Bronchial epithelial cell (primary cell): ENCODE data around the gene YKT6. TPM values are rescaled to one million over a fixed set of nuclear protein-coding genes. Genes with fewer than 3 reads are reported as not detected.

Experiments used
- DNase-seq: peaks from one replicate; pipeline ENCODE4 v3.0.0-alpha.2; 2010; ENCODE audit warnings: low read depth
- FAIRE-seq: peaks from 2 replicates; lab custom pipeline; 2011; peaks lifted over from hg19 to GRCh38; lab: Jason Lieb, UNC
- H3K27me3 ChIP-seq: 2 replicates; pipeline ENCODE4 v1.5.1; 2011; ENCODE audit warnings: low read length; ENCODE audit not compliant: control insufficient read depth, insufficient read depth
- H3K36me3 ChIP-seq: 2 replicates; pipeline ENCODE4 v1.5.1; 2011; ENCODE audit warnings: low read length; ENCODE audit not compliant: control insufficient read depth, insufficient read depth
- H3K4me3 ChIP-seq: 2 replicates; pipeline ENCODE4 v1.5.1; 2011; ENCODE audit warnings: mild to moderate bottlenecking, low read depth, low read length, control low read depth
- CTCF ChIP-seq: IDR thresholded peaks from 2 replicates; pipeline ENCODE4 v1.5.1; 2011; ENCODE audit warnings: mild to moderate bottlenecking, moderate library complexity, low read length, control low read depth, inconsistent platforms; ENCODE audit not compliant: insufficient read depth, severe bottlenecking
- total RNA-seq: library from RNA; depleted of rRNA; stranded (reverse); fragments of >200 nt; gene quantifications from 2 replicates; pipeline ENCODE4 v1.2.1, GENCODE V29; 2014

Gene YKT6
- total RNA-seq, 1 donor from 2014 or later = 74.5 TPM

- H3K4me3 ChIP-seq = no peak overlapping the region
- no peak for TF ChIP-seq CTCF
- DNase-seq = no peak
- FAIRE-seq = peak; percentile 28
- H3K27me3 ChIP-seq = peaks cover 2% of the 10 kb centered on the region
- no peaks in the 10 kb centered on the region for H3K36me3 ChIP-seq
Observed at GRCh38 chr7:44155191-44156185, 45.3 kb upstream of the YKT6 start.

GRCh38 chr7:44156453-44157010 is 44.2 kb upstream of the YKT6 start:
- FAIRE-seq = no peak
- DNase-seq = no peak
- Histone ChIP-seq H3K4me3 (no peak overlapping the region), H3K27me3 (peaks cover 2% of the 10 kb centered on the region), H3K36me3 (no peaks in the 10 kb centered on the region)
- no peak for TF ChIP-seq CTCF

DNA sequence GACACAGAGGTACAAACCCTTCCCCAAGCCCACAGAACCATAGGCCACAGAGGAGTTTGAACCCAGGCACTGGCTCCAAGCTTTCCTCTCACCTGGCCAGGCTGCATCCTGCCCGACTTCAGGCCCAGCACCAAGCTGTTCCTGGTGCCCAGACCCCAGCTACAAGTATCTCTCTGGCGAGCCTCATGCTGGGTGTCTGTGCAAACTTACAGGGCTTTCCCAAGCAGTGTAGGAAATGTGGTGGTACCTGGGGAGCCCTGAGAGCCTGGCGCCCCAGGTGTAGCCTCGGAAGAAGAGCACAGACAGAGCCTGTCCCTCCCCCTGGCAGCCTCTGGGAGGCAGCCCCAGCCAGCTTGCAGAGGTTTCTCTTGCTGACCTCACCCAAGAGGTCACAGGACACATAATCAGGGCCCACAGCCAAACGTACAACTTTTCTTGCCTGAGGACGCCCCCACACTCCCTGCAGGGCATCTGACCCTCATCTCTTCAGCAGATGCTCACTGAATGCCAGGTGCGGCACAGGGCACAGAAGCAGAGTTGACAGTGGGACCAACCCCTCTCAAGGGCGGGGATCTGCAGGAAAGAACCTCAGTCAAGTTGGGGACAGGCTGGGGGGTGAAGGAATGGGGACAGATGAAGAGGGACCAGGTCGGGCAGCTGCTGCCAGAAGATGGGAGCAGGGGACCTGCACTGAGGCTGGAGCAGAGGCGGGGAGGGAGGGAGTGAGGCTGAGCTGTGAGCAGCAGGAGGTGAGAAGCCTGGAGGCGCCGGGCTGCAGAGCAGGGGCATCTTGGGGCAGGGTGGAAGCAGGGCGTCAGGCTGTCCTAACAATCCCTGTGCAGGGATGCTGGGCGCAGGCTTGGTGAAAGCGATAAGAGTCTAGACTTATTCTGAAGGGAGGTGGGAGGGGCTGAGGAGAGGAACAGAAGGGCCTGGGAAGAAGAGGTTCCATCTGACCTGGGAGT is 43.4 kb upstream of the YKT6 start:
- Histone ChIP-seq H3K27me3 (peaks cover 2% of the 10 kb centered on the region), H3K4me3 (no peak overlapping the region), H3K36me3 (no peaks in the 10 kb centered on the region)
- no peak for FAIRE-seq
- DNase-seq = no peak
- TF ChIP-seq CTCF = no peak

DNA sequence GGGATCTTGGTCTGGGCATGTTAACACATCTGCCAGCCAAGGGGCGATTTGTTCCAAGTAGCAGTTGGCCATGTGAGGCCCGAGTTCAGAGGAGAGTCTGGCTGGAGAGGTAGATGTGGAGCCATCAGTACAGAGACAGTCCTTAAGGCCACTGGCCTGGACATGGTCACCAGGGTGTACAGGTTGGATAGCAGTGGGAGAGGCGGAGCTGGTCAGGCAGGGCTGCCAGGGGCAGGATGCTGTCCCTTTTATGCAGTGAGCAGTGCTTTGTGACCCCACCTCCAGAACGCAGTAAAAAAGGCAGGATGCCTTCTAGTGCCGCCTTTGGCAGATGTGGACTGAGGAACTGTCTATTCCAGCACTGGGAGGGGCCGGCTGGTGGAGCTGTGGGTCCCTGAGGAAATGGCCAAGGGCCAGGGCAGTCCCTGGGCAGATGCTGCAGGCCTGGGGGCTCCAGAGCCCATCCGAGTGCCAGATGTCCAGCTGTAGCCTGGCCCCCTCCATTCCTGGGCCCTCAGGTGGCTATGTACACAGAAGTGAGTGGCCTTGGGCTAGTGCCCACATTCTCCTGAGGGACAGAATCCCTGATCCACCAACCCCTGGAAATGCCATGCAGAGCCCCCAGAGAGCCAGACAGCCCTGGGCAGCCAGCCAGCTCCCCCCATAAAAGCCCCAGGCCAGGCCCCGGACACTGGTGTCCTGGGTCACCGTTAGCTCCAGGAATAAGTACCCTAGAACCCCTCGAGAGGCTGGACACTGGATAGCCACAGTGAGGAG is 42.5 kb upstream of the YKT6 start:
- TF ChIP-seq CTCF = no peak
- Histone ChIP-seq H3K27me3 (peaks cover 2% of the 10 kb centered on the region), H3K4me3 (no peak overlapping the region), H3K36me3 (no peaks in the 10 kb centered on the region)
- DNase-seq (no peak), FAIRE-seq (no peak)
